GM21737 (cell line): Measurements from ENCODE around the gene FOXD4L5.
"Not testable (repeated sequence)": the region's sequence is repeated elsewhere in the genome, so short reads cannot be mapped to it uniquely, and the experiment has no call there.

Source experiments
- ATAC-seq: cut with Tn5 transposase; IDR thresholded peaks from one replicate; pipeline ENCODE4 v1.9.1; 2021; ENCODE audit warnings: mild to moderate bottlenecking, moderate library complexity; ENCODE audit not compliant: unreplicated experiment

Gene FOXD4L5

GRCh38 chr9:65285109-65285508 lies at the start of gene FOXD4L5:
Gene FOXD4L5 (minus strand): TSS chr9:65285209. CDS start chr9:65284377, 832 bp downstream.
- ATAC-seq = not testable (repeated sequence)

DNA sequence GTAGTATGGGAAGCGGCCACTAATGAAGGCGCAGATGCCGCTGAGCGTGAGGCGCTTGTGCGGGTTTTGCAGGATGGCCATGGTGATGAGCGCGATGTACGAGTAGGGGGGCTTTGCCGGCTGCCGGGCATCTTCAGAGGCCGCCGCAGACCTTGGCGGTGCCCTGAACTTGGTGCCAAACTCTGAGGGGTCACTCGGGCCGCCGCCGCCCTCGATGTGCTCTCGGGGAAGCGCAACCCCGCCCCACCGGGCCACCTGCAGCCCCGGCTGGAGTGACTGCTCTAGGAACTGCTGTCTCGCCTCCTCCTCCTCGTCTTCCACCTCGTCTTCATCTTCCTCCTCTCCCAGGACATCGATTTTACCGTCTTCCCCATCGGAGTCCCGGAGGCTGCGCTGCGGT lies 1.1 kb downstream of the FOXD4L5 start:
- not testable (repeated sequence) for ATAC-seq

DNA sequence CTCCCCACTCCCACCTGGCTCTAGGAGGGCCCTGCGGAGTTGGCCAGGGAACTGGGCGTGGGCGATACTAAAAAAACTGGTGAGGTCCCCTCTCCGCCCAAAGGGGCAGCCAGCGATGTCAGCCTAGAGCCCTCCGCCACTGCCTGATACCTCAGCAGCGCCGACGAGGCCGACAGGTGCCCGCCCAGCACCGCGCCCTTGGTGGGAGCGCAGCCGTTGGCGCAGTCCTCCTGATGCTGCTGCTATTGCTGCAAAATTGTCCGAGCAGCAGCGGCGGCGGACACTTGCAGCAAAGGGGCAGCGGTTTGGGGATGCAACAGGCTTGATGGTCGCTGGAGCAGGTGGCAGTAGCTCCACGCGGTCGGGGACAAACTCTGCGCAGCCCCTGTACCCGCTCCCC lies 2.0 kb downstream of the FOXD4L5 start:
- ATAC-seq = not testable (repeated sequence)
